Fibroblast of skin of abdomen (primary cell): ENCODE data around the gene SPATC1L.
"Not testable (repeated sequence)": the region's sequence is repeated elsewhere in the genome, so short reads cannot be mapped to it uniquely, and the experiment has no call there.

Experiments
- DNase-seq: peaks from one replicate; pipeline ENCODE4 v3.0.0-alpha.2; 2013

Gene SPATC1L

DNA sequence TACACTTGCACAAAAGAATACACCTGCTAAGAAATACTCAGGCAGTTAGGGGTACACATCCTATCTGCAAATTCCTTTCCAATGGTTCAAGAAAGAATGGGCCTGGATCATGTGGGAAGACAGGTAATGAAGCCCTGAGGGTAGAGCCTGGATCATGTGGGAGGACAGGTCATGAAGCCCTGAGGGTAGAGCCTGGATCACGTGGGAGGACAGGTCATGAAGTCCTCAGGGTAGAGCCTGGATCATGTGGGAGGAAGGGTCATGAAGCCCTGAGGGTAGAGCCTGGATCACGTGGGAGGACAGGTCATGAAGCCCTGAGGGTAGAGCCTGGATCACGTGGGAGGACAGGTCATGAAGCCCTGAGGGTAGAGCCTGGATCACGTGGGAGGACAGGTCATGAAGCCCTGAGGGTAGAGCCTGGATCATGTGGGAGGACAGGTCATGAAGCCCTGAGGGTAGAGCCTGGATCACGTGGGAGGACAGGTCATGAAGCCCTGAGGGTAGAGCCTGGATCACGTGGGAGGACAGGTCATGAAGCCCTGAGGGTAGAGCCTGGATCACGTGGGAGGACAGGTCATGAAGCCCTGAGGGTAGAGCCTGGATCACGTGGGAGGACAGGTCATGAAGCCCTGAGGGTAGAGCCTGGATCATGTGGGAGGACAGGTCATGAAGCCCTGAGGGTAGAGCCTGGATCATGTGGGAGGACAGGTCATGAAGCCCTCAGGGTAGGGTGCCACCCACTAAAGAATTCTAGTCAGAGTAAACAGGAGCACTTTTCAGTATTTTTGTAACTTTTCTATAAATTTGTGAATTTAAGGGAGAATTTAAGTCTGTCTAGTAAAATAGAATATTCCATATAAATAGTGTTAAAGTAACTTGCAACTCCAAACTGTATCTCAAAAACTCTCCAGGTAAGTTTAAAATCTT, 16.9 kb upstream of the SPATC1L start:
- not testable (repeated sequence) for DNase-seq

DNA sequence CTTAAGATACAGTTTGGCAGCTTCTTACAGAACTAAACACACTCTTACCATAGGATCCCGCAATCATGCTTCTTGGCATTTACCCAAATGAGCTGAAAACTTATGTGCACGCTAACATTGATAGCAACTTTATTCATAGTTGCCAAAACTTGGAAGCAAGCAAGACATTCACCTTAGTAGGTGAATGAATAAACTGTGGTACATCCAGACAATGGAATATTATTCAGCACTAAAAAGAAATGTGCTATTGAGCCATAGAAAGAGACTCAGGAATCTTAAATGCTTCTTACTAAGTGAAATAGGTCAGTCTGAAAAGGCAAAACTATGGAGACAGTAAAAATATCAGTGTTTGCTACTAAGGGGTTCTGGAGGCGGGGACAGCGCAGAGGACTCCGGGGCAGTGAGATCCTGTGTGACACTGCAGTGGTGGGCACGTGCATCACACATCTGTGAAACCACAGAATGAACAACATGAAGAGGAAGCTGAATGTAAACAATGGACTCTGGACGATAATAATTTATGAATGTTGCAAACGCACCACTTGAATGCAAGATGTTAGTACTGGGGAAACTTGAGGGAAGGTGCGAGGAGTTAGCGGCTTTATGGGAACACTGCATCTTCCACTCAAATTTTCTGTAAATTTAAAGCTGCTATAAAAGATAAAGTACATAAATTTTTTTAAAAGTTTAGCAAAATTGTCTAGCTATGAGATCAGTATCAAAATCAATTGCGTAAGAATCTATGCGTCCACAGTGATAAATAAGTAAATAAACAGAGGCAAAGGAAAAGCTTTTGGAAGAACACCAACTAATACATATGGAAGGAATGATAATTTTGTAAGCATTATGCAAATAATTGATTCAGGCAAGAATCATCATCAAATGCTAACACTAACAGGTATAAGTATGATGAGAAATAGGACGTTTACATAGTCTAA, 15.4 kb upstream of the SPATC1L start:
- DNase-seq: no peak

DNA sequence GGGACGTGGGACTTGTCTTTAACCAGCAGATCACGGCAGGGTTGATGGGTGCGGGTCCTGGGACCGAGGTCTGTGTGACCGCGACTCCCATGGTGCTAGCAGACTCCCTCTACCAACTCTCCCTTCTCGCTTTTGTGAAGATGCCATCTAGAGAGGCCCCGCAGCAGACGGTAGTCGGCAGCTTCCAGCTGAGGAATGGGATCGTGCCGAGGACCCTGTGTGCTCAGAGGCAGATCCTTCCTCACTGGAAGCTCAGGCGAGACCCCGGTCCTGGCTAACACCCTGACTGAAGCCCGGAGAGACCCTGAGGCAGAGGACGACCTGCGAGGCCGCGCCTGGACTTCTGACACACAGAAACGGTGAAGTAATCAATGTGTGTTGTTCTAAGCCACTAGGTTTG, 12.5 kb upstream of the SPATC1L start:
- DNase-seq: no peak

DNA sequence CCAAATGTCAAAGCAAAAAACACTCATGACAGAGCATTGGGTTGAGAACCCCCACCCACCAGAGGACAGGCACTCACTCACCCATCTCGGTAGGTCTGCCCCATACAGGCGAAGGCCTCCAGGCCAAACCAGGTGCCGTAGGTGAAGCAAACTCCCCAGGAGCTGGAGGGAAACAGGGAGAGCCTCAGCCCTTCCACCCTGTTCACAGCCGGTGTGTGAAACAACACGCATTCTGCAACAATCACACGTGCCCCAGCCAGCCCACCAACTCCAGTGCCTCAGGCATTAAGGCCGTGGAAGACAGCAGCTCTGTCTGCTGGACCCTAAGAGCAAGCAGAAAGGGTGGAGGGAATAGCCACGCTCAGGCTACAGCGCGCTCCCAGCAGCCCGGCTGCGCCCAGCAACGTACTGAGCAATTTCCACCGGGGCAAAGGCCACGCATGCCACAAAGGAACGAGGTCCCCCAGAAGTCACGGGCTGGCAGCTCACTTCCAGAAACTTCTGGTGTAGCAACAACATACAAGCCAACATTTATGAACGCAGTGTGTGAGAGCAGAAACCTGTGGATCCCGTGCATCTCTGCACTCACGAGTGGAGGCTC, 11.4 kb upstream of the SPATC1L start:
- DNase-seq: no peak

DNA sequence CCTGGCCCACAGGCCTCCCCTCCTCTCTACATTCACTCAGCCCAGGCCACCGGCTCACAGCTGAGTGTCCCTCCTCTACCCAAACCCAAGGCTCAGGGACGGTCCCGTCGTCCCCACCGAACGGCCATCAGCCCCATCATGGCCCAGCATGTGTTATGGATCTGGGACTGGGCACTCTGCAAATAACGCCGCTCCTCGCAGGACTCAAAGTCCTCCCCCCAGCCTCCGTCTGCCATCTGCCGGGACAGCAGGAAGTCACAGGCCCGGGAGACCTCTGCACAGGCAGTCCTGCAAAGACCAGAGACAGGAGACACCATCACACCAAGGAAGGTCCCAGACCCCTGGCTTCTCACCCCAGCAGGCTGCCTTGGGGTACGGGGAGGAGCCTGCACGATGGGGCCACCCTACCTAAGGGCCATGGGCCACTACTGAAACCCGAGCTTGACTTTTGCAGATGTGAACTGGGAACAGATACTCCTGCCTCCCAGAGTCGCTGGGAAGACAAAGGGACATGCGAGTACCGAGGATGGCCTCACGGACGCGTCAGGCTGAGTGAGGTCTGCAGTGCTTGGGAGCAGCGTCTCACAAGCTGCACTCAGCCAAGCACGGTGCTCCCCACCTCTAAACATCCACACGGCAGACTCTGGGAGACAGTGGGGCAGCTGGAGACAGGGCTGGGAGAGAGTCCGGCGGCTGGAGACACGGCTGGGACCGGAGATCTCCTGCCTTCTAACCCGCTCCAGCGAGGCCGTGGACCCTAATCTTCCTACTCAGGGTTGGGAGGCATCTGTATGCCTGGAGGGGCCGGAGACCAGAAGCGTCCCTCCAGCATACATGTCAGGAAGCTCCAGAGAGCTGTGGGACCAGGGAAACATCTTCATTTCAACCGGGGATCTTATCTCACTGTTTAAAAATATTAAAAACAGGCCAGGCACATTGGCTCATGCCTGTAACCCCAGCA, 10.4 kb upstream of the SPATC1L start:
- no peak for DNase-seq

DNA sequence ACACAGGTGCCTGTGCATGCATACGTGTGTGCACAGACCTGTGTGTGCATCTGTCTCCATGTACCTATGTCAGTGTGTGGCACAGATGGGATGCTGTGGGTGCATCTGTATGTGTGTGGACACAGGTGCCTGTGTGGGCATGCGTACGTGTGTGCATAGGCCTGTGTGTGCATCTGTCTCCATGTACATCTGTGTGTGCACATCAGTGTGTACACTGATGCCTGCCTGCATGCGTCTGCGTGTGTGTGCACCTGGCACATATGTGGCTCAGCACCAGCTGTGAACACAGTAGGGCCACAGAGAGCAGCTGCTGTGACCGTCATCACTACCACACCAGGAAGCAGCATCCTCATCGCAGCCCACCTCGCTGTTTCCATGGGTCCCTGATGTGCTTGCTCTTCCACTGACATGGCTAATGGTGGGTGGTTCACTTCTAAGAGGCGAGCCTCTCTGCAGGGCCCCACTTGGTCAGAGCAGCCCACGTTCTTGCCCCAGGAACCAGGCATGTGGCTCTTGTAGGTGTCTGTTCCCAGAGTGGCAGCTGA, 9.6 kb upstream of the SPATC1L start:
- DNase-seq: no peak

DNA sequence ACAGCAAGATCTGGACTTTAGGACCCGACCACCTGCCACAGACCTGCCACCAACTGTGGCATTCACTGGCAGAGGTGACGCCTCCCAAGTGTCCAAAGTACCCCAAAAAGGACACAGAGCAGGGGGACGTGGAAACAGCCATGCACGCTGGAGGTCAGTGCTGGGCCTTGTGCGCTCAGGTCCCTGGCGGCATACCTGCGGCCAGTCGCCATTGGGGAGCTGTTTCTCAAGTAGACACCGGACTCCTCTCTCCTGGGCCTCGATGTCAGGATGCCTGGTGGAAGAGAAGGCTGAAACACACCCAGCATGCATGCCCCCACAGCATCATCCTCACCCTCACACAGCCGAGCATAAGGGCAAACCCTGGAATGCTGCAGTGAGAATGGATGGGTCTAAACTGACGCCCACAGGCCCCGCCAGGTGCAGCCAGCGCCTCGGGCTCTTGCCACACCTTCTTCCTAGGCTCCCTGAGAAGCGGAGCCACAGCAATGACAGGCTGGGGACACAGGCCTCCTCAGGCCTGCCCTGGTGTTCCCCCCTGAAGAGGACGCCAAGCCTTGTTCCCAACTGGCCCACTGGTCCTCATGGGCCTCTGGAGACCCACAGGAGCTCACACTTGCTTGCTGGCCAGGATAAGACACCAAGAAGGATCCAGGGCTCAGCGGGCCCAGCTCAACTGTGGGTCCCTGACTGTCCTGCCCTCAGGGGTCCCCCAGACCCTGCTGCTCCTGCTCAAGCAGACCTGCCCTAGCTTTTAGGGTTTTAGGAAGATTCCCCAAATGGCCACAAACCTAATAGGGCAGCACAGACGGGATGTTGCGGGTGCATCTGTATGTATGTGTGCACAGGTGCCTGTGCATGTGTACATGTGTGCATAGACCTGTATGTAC, 7.7 kb upstream of the SPATC1L start:
- no peak for DNase-seq

DNA sequence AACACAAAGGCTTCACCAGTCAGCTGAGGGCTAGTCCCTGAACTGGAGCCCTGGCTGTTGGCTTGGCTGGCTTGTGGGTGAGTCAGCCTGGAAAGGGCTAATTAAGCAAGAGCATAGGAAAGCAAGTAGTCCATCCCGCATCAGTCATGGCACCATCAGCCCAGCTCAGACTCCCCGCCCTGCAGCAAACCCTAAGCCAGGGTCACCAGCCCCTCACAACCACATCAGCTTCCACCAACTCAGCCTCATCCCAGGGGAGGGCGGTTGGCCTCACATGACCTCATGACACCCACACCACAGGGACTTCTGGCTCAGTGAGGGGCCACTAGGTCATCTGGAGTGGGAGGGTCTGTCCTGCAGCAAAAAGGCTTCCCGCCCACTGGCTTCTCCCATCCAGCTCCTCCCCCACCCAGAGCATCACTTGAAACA, 7.0 kb upstream of the SPATC1L start:
- peak; percentile 66 for DNase-seq

DNA sequence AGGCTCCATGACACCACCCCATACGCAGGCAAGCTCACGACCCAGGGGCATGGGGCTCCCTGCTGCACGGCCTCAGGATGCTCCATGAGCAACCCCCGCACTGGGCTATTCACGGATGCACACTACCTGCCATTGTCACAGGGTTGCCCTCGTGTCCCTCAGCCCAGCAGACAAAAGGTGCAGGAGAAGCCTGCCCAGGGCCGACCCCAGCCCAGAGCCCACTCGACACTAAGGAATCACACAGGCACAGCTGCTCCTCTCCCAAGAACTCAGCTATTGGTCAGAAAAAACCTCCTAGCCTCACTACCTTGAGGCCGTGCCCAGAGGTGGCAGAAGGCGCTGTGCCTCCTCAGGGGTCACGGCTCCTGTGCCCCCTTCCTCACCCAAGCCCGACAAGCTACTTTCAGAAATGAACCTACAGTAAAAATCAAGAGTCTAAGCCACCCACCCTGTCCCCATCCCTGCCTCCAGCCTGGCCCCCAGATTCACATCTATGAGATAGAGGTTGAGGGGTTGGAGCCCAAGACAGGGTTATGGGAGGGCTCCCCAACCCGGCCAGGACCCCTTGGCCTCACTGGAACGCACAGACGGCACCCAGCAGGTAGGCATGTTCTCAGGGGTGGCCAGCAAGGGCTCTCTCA, 6.4 kb upstream of the SPATC1L start:
- no peak for DNase-seq

DNA sequence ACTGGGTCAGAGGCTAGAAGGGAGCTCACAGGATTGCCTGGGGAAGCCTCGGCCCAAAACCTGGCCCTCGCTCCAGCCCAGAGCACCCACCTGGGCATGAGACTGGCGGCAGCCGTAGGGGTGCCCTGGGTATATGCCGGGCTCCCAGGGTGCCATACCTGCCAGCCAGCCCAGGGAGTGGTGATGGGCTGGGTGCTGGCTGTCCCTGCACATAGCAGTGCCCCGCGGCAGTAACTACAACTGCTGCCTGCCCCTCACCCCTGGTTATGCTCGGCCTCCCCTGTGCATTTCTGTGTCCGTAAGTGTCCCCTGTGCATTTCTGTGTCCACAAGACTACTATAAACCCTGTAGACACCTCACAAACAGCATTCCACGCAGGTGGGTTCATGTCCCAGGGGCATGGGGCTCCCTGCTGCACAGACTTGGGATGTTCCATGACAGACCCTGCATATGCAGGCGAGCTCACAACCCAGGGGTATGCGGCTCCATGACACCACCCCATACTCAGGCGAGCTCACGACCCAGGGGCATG, 5.8 kb upstream of the SPATC1L start:
- DNase-seq: no peak

DNA sequence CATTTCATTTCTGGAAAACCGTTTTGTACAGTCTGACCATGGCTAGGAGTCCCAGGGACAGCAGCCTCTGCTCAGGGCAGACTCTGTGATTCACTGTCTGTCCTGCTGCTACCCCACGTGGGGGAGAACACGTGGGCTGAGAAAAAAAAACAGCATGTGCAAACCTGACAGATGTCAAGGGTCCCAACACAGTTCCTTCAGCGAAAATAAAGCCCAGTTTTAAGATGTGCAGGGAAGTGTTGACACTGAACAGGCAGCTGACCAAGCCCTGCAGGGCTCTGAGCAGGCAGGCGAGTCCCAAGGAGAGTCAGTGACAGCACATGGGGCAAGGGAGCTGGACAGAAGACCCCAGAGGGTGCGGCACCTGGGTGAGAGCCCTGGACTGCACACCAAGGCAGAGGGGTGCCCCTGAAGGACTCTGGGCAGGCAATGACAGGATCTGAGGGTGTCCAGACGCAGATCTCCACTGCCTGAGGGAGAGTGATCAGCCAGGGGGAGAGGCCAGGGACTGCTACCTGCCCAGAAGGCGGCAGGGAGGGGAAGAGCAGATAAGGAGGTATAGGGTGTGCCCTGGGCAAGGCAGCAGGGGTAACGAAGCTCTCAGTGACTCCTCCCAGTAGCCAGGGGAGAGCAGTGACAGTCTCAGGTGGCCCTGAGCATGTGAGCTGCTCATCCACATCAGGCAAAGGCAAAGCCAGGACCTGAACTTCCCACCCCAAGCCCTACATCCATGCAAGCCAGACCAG, 5.1 kb upstream of the SPATC1L start:
- peak; percentile 55 for DNase-seq

DNA sequence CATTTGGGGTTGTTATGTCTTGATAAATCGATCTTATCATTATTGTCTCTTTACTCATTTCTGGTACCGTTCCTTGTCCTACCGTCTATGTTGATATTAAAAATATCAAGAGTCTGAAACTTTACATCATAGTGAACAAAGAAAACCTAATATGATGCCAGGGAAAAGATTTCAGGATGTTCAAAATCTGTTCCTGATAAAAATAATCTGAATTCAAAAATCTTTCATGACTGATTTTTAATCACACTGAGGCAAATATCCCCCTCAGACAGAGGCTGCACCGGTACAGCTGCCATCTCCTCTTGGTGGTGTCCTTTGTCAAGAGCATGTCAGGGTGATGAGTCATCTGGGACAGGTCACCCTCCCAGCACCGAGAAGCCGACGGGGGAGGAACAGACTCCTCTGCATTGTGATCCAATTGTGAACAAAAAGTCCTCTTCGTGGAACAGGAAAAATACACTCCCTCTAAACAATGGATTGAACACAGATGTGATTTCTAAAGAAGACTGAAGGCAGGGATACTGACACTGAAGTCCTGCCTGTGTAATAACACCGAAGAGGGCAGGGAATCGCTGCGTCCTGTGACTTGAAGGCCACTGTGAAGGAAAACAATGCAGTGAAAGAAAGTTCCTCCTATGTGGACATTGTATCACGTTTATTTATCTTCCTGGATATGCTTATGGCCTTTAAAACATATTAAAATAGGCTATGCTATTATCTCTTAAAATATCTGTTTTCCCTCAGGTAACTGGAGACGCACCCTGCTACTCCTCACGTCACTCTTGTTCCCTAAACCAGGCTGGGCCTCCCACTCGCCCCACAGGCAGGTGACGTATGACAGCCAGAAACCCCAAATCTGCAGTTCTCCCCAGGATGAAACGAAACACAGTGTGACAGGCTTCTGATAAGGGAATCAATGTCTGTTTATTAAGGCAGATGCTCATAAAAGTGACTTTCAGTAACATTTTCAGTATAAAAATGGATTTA, 4.3 kb upstream of the SPATC1L start:
- peak; percentile 55 for DNase-seq

DNA sequence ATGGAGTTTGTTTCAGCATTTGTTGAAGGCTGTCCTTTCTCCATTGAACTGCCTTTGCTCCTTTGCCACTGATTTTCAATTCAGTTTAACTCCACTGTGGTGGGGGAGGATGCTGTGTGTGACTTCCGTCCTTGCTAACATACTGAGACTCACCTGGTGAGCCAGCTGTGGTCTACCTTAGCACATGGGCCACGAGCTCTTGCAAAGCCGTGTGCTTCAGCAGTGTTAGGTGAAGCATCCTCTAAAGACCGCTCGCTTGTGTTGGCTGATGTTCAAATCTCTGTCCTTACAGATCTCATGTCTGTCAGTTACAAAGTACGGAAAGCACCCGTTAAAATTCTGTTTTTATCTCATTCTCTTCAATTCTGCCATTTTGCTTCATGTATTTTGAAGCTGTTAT, 3.6 kb upstream of the SPATC1L start:
- DNase-seq: no peak

DNA sequence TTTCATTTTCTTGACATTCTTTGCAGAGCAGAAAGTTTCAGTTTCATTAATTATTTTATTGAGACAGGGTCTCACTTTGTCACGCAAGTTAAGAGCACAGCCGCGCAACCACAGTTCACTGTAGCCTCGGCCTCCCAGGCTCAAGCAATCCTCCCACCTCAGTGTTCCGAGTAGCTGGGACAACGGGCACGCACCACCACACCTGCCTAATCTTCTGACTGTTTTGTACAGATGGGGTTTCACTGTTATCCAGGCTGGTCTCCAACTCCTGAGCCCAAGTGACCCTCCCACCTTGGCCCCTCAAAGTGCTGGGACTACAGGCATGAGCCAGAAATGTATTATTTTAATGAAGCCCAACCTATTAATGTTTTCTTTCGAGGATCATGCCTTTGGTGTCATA, 3.0 kb upstream of the SPATC1L start:
- no peak for DNase-seq

DNA sequence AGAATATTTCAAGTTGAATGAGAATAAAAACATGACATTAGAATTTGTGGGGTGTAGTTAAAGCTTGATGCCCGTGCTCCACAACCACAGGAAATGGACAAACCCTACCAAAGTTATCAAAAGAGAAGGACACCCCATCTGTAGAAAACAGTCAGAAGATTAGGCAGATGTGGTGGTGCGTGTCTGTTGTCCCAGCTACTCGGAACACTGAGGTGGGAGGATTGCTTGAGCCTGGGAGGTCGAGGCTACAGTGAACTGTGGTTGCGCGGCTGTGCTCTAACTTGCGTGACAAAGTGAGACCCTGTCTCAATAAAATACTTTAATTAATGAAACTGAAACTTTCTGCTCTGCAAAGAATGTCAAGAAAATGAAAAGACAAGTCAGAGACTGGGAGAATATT, 1.5 kb upstream of the SPATC1L start:
- DNase-seq: no peak

DNA sequence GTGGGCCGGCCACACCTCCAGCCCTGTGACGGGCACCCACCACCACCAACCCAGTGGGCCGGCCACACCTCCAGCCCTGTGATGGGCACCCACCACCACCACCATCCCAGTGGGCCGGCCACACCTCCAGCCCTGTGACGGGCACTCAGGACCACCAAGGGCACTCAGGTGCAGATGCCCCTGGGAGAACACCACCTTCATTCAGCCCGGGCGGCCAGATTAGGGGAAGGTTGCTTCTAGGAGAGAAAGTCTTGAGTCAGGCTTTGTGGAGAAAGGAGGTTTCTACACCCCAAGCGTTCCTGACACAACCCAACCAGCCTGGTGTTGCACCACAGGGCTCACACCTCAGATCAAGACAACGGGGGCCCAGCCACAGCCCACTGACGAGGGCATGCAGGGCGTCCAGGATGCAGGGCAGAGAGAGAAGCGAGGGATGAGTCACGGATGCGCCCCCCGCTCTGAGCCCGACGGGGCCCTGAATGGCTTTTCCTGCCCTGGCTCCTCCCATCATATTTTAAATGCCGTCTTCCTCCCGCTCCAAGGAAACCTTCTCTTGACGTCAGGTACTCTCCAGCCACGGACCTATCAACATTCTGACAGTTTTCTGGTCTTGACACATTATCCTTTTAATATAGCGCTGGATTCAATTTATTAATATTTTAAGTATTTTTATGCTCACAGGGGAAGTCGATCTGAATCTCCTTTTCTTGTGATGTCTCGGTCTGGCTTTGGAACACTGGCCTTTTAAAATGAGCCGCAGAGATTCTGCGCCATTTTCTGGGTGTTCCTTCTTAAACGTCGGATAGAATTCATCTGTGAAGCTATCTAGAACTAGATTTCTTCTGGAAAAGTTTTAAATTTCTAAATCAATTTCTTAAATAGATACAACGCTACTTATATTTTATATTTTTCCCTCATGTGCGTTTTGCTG, 631 bp upstream of the SPATC1L start:
- peak; percentile 77 for DNase-seq
